NT2/D1 (cell line): ENCODE data around the gene BRAT1.

Experiments
- DNase-seq: peaks from one replicate; pipeline ENCODE4 v3.0.0-alpha.2; 2011; ENCODE audit warnings: low read depth, low spot score
- H3K27me3 ChIP-seq: 2 replicates; pipeline ENCODE4 v1.6.0; 2011; ENCODE audit warnings: mild to moderate bottlenecking; ENCODE audit not compliant: insufficient read length, insufficient read depth
- H3K36me3 ChIP-seq: 2 replicates; pipeline ENCODE4 v1.6.1; 2011; ENCODE audit warnings: mild to moderate bottlenecking, low read length, mixed read lengths; ENCODE audit not compliant: insufficient read depth, insufficient read length
- H3K4me1 ChIP-seq: 2 replicates; pipeline ENCODE4 v1.5.1; 2011; ENCODE audit not compliant: insufficient read depth, insufficient read length
- H3K4me3 ChIP-seq: 2 replicates; pipeline ENCODE4 v1.5.1; 2011; ENCODE audit warnings: low read depth; ENCODE audit not compliant: insufficient read length
- H3K9ac ChIP-seq: 2 replicates; pipeline ENCODE4 v1.6.0; 2011; ENCODE audit warnings: low read depth; ENCODE audit not compliant: insufficient read length
- H3K9me3 ChIP-seq: 2 replicates; pipeline ENCODE4 v1.5.1; 2011; ENCODE audit warnings: mild to moderate bottlenecking, low read length; ENCODE audit not compliant: insufficient read depth
- SUZ12 ChIP-seq: IDR thresholded peaks from 2 replicates; pipeline ENCODE4 v1.6.1; 2011; ENCODE audit not compliant: insufficient read length, insufficient read depth; ENCODE audit errors: extremely low read depth
- YY1 ChIP-seq: IDR thresholded peaks from 2 replicates; pipeline ENCODE4 v1.6.1; 2011; ENCODE audit not compliant: insufficient read length, insufficient read depth
- ZNF274 ChIP-seq: IDR thresholded peaks from 2 replicates; pipeline ENCODE4 v1.6.1; 2011; ENCODE audit warnings: mild to moderate bottlenecking, low read depth, low read length

BRAT1 gene

GRCh38 chr7:2512713-2513112 is 42.6 kb downstream of the BRAT1 start:
- TF ChIP-seq SUZ12 (no peak), ZNF274 (no peak), YY1 (no peak)
- peaks cover 57% of the 10 kb centered on the region for H3K4me1 ChIP-seq
- no peak overlapping the region for H3K4me3 ChIP-seq
- no peaks in the 10 kb centered on the region for H3K9me3 ChIP-seq
- no peaks in the 10 kb centered on the region for H3K36me3 ChIP-seq
- peaks cover 13% of the 10 kb centered on the region for H3K27me3 ChIP-seq
- H3K9ac ChIP-seq = no peak overlapping the region
- DNase-seq = no peak

GRCh38 chr7:2512179-2512661 is 43.1 kb downstream of the BRAT1 start:
- H3K9ac ChIP-seq = peak overlapping the region; percentile 8
- H3K4me3 ChIP-seq = no peak overlapping the region
- peaks cover 53% of the 10 kb centered on the region for H3K4me1 ChIP-seq
- no peaks in the 10 kb centered on the region for H3K9me3 ChIP-seq
- H3K36me3 ChIP-seq = no peaks in the 10 kb centered on the region
- peaks cover 8% of the 10 kb centered on the region for H3K27me3 ChIP-seq
- no peak for DNase-seq
- no peak for TF ChIP-seq SUZ12
- TF ChIP-seq YY1 = no peak
- TF ChIP-seq ZNF274 = no peak

DNA sequence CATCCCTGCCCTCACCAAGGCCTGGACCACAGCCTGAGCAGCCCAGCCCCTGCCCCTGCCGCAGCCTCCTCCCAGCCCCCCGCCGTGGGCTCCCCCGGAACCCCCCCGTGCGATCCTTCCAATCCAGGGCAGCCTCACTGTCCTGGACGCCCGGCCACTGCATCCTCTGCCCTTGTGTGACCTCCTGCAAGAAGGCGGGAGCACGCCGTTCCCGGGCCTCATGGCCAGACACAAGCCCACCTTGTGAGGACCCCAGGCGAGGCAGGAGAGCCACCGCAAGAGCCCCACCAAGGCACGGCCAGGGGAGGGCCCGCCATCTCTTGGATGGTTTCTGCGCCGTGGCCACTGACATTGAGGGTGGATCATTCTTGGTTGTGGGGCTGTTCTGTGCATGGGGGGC is 43.6 kb downstream of the BRAT1 start:
- Histone ChIP-seq H3K36me3 (no peaks in the 10 kb centered on the region), H3K9ac (peak overlapping the region; percentile 8), H3K27me3 (peaks cover 4% of the 10 kb centered on the region), H3K9me3 (no peaks in the 10 kb centered on the region), H3K4me3 (no peak overlapping the region), H3K4me1 (peaks cover 50% of the 10 kb centered on the region)
- TF ChIP-seq SUZ12 (no peak), ZNF274 (no peak), YY1 (no peak)
- no peak for DNase-seq

- Histone ChIP-seq H3K9ac (peak overlapping the region; percentile 17), H3K27me3 (peaks cover 2% of the 10 kb centered on the region), H3K4me1 (peaks cover 46% of the 10 kb centered on the region), H3K4me3 (no peak overlapping the region), H3K9me3 (no peaks in the 10 kb centered on the region), H3K36me3 (no peaks in the 10 kb centered on the region)
- no peak for DNase-seq
- TF ChIP-seq YY1 (no peak), SUZ12 (no peak), ZNF274 (no peak)
Measured at GRCh38 chr7:2510909-2511768, 44.2 kb downstream of the BRAT1 start.

DNA sequence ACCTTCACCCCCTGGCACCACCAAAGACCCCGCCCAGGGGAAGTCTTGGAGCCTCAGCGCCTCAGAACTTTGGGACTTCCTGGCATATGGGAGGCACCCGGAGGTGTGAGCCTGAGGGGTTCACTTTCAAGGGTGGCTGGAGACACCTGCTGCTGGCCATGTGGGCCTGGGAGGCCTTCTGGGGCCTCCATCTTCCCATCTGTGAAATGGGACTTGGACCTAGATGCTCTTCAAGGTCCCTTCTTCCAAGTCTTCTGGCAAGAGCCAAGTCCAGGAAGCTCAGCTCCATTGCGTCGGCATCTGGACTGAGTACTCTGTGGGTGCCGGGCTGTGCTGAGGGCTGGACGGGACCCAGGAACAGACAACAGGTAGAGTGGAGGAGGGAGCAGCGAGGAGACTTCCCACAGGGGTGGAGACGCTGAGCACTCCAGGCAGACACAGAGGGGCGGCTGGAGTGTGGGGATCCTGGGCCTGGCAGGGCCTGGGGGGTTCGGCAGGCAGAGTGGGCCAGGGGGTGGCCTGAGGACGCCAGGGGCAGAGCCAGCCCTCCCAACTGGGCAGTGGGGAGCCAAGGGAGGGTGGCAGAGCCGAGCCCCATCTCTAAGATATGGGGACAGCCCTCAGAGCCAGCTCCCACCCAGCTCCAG is 45.1 kb downstream of the BRAT1 start:
- peaks cover 39% of the 10 kb centered on the region for H3K4me1 ChIP-seq
- TF ChIP-seq SUZ12 (no peak), ZNF274 (no peak), YY1 (no peak)
- peak overlapping the region; percentile 17 for H3K9ac ChIP-seq
- DNase-seq = no peak
- H3K4me3 ChIP-seq = no peak overlapping the region
- no peaks in the 10 kb centered on the region for H3K27me3 ChIP-seq
- no peaks in the 10 kb centered on the region for H3K36me3 ChIP-seq
- H3K9me3 ChIP-seq = no peaks in the 10 kb centered on the region

DNA sequence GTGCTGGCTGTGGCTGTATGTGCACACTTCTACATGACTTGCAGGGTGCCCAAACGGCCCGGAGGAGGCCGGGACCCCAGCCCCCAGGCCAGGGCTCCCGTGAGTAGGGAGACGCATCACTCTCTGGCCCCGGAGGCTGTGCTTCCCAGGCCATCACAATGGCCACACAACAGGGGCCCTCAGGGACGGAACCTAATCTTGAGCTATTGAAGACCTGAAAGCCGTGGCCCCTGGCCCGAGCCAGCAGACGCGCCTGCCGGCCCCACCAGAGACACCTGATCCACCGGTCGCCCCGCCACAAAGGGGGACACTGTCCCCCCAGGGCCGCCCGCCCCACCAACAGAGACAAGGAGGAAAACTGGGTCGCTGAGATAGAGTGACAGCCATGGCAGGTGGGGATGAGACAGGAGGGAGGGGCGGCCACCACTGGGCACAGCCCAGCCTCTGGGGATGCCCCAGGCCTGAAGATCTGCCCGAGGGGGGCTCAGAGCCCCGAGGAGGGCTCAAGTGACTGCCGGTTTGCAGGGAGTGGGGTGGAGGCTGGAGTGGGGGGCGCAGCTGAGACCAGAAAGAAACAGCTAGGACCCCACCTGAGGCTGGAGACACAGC is 45.9 kb downstream of the BRAT1 start:
- H3K4me1 ChIP-seq = peaks cover 43% of the 10 kb centered on the region
- no peaks in the 10 kb centered on the region for H3K9me3 ChIP-seq
- TF ChIP-seq YY1 (no peak), ZNF274 (no peak), SUZ12 (no peak)
- DNase-seq = no peak
- no peaks in the 10 kb centered on the region for H3K36me3 ChIP-seq
- H3K9ac ChIP-seq = peak overlapping the region; percentile 21
- no peak overlapping the region for H3K4me3 ChIP-seq
- H3K27me3 ChIP-seq = no peaks in the 10 kb centered on the region
